Hematopoietic multipotent progenitor cell treated with erythropoietin and hydrocortisone succinate and interleukin-3 and kit ligand, for 8 days (in vitro differentiated cells): ENCODE measurements around the gene PPM1L.

Experiments
- DNase-seq: peaks from one replicate; pipeline ENCODE4 v3.0.0-alpha.2; 2015

PPM1L gene

GRCh38 chr3:161050935-161051334, 294.9 kb downstream of the PPM1L start:
- DNase-seq, result peak; percentile 51

- no peak for DNase-seq
These were observed 295.8 kb downstream of the PPM1L start for GRCh38 chr3:161051856-161052255.

GRCh38 chr3:161054860-161055604, 299.0 kb downstream of the PPM1L start:
- no peak for DNase-seq

- no peak for DNase-seq
These were observed 308.4 kb downstream of the PPM1L start for GRCh38 chr3:161064413-161064812.

GRCh38 chr3:161066930-161067329, 310.9 kb downstream of the PPM1L start:
- no peak for DNase-seq

GRCh38 chr3:161067335-161067734, 311.3 kb downstream of the PPM1L start:
- DNase-seq, result no peak

- DNase-seq, result peak; percentile 80
These were observed 313.6 kb downstream of the PPM1L start for GRCh38 chr3:161069511-161070251.

GRCh38 chr3:161070252-161070930, 314.4 kb downstream of the PPM1L start:
- DNase-seq, result no peak

- DNase-seq, result no peak
These were observed 315.1 kb downstream of the PPM1L start for GRCh38 chr3:161070980-161071663.

GRCh38 chr3:161072211-161072621, 316.2 kb downstream of the PPM1L start:
- DNase-seq, result no peak

GRCh38 chr3:161072751-161073150, 316.7 kb downstream of the PPM1L start:
- DNase-seq, result no peak

GRCh38 chr3:161073181-161073580, 317.1 kb downstream of the PPM1L start:
- DNase-seq, result no peak

GRCh38 chr3:161081633-161082032, 325.6 kb downstream of the PPM1L start:
- no peak for DNase-seq

GRCh38 chr3:161082063-161082462, 326.0 kb downstream of the PPM1L start:
- no peak for DNase-seq

GRCh38 chr3:161083131-161083530, 327.1 kb downstream of the PPM1L start:
- DNase-seq, result no peak

- DNase-seq, result no peak
These were observed 328.2 kb downstream of the PPM1L start for GRCh38 chr3:161084277-161084676.

- peak; percentile 41 for DNase-seq
These were observed 337.9 kb downstream of the PPM1L start for GRCh38 chr3:161093895-161094294.

- no peak for DNase-seq
These were observed 340.8 kb downstream of the PPM1L start for GRCh38 chr3:161096771-161097367.

GRCh38 chr3:161100994-161101393, 345.0 kb downstream of the PPM1L start:
- no peak for DNase-seq

- DNase-seq, result peak; percentile 35
These were observed 345.6 kb downstream of the PPM1L start for GRCh38 chr3:161101609-161102008.

GRCh38 chr3:161103776-161104385, 347.9 kb downstream of the PPM1L start:
- DNase-seq, result peak; percentile 59
